Upper lobe of left lung (tissue), 6 donors: ENCODE data around the gene BCAS1. TPM values are rescaled to one million over a fixed set of nuclear protein-coding genes. Genes with fewer than 3 reads are reported as not detected.
A peak's percentile ranks its signal among the peaks of the same experiment; 100 is the strongest.

Experiments used
- ATAC-seq, 2 donors: fragments of 200-7000 bp; cut with Tn5 transposase; one replicate each; pipeline ENCODE4 v1.9.1; 2022; ENCODE audit warnings: mild to moderate bottlenecking in 2 of 2, moderate library complexity in 2 of 2; ENCODE audit not compliant: low FRiP score in 2 of 2
- DNase-seq, 2 donors: peaks; one replicate each; pipeline ENCODE4 v3.0.0-alpha.2; 2019 to 2020
- H3K27ac ChIP-seq, 4 donors: fragments of 200-600 bp; sonication (generic); one replicate each; pipeline ENCODE4 v1.5.1; 2016 to 2019
- H3K27me3 ChIP-seq, 4 donors: fragments of 200-600 bp; sonication (generic); one replicate each; pipeline ENCODE4 v1.5.1; 2017 to 2019
- H3K36me3 ChIP-seq, 4 donors: fragments of 200-600 bp; sonication (generic); one replicate each; pipeline ENCODE4 v1.5.1; 2016 to 2019
- H3K4me1 ChIP-seq, 4 donors: fragments of 200-600 bp; sonication (generic); one replicate each; pipeline ENCODE4 v1.5.1; 2018 to 2019
- H3K4me3 ChIP-seq, 4 donors: fragments of 200-600 bp; sonication (generic); one replicate each; pipeline ENCODE4 v1.5.1; 2017 to 2019; ENCODE audit warnings: mild to moderate bottlenecking in 2 of 4, moderate library complexity in 1 of 4
- H3K9me3 ChIP-seq, 4 donors: fragments of 200-600 bp; sonication (generic); one replicate each; pipeline ENCODE4 v1.5.1; 2018 to 2019
- CTCF ChIP-seq, 6 experiments: fragments of 450-650 bp in 4 of 6; fragments of 200-600 bp in 2 of 6; sonication (generic) in 2 of 6; IDR thresholded peaks; one replicate each; pipeline ENCODE4 v1.5.1; 2016 to 2019; ENCODE audit warnings: antibody characterized with exemption in 6 of 6
- EP300 ChIP-seq, 4 donors: sonication (generic); formaldehyde crosslinking; IDR thresholded peaks; one replicate each; pipeline ENCODE4 v1.5.1; 2017; ENCODE audit warnings: antibody characterized with exemption in 4 of 4, control low read depth in 2 of 4
- POLR2A ChIP-seq, 4 donors: fragments of 450-650 bp; IDR thresholded peaks; one replicate each; pipeline ENCODE4 v1.5.1; 2016 to 2017; ENCODE audit warnings: antibody characterized with exemption in 4 of 4, mild to moderate bottlenecking in 2 of 4
- POLR2AphosphoS5 ChIP-seq, 2 donors: sonication (generic); formaldehyde crosslinking; IDR thresholded peaks; one replicate each; pipeline ENCODE4 v1.5.1; 2017; ENCODE audit warnings: antibody characterized with exemption in 2 of 2
- WGBS, 2 donors: methylation state at CpG; one replicate each; pipeline ENCODE4 v1.1.5; 2017 to 2018; 5-methylcytosine and 5-hydroxymethylcytosine counted together
- total RNA-seq, 6 donors: library from RNA; depleted of rRNA in 4 of 6; stranded (reverse); fragments of >200 nt in 4 of 6; gene quantifications; one replicate each; pipeline versions ENCODE4 v1.1.0 to v1.2.1, GENCODE V29; 2016 to 2021
- donor health status: DM: no; HTN: no; CAD: no; lungs with moderate emphysema.
- donor health status: DM: no; HTN: yes; CAD: no; lungs with severe emphysema.

The BCAS1 gene
- total RNA-seq, 6 donors from 2014 or later, result 0.74 to 11.2 (median 1.3) TPM

GRCh38 chr20:53921443-53921973 lies 148.9 kb downstream of the BCAS1 start:
- no peak overlapping the region for H3K4me3 ChIP-seq
- no peak for ATAC-seq
- TF ChIP-seq POLR2AphosphoS5 (IDR thresholded peaks at IDR 0.05) (no peak), EP300 (IDR thresholded peaks at IDR 0.05) (no peak), CTCF (IDR thresholded peaks at IDR 0.05) (no peak), POLR2A (IDR thresholded peaks at IDR 0.05) (no peak)
- no peaks in the 10 kb centered on the region for H3K9me3 ChIP-seq
- H3K27ac ChIP-seq, result no peak overlapping the region
- peaks cover 22 to 31% (median 24%) of the 10 kb centered on the region in 4 donors for H3K4me1 ChIP-seq
- 60 to 70% methylated on average over 12 of the region's 12 CpGs for WGBS, 2 donors
- no peak for DNase-seq
- no peaks in the 10 kb centered on the region for H3K36me3 ChIP-seq
- H3K27me3 ChIP-seq, result no peaks in the 10 kb centered on the region

GRCh38 chr20:53920647-53921245 lies 149.6 kb downstream of the BCAS1 start:
- no peak overlapping the region for H3K27ac ChIP-seq

GRCh38 chr20:53919886-53920285 lies 150.5 kb downstream of the BCAS1 start:
- Histone ChIP-seq H3K4me3 (no peak overlapping the region), H3K9me3 (no peaks in the 10 kb centered on the region), H3K4me1 (peaks cover 23 to 34% (median 29%) of the 10 kb centered on the region in 4 donors), H3K36me3 (no peaks in the 10 kb centered on the region), H3K27ac (no peak overlapping the region), H3K27me3 (no peaks in the 10 kb centered on the region)
- ATAC-seq, result no peak
- WGBS, 2 donors, result 85 to 88% methylated on average over 10 of the region's 10 CpGs
- no peak for DNase-seq
- no peak for TF ChIP-seq EP300 (IDR thresholded peaks at IDR 0.05)
- TF ChIP-seq POLR2A (IDR thresholded peaks at IDR 0.05), result no peak
- no peak for TF ChIP-seq CTCF (IDR thresholded peaks at IDR 0.05)
- TF ChIP-seq POLR2AphosphoS5 (IDR thresholded peaks at IDR 0.05), result no peak

More at GRCh38 chr20:53920647-53921245, 149.6 kb downstream of the BCAS1 start:
- H3K4me1 ChIP-seq, result peaks cover 20 to 29% (median 23%) of the 10 kb centered on the region in 4 donors
- WGBS, 2 donors, result 86 to 88% methylated on average over 12 of the region's 12 CpGs
- TF ChIP-seq EP300 (IDR thresholded peaks at IDR 0.05) (no peak), CTCF (IDR thresholded peaks at IDR 0.05) (no peak), POLR2AphosphoS5 (IDR thresholded peaks at IDR 0.05) (no peak), POLR2A (IDR thresholded peaks at IDR 0.05) (no peak)
- no peak for ATAC-seq
- no peaks in the 10 kb centered on the region for H3K36me3 ChIP-seq
- no peaks in the 10 kb centered on the region for H3K9me3 ChIP-seq
- H3K27me3 ChIP-seq, result no peaks in the 10 kb centered on the region
- no peak for DNase-seq
- no peak overlapping the region for H3K4me3 ChIP-seq

GRCh38 chr20:53918949-53919361 lies 151.4 kb downstream of the BCAS1 start:
- H3K4me3 ChIP-seq, result no peak overlapping the region
- no peak for ATAC-seq
- H3K36me3 ChIP-seq, result no peaks in the 10 kb centered on the region
- WGBS, 2 donors, result 80 to 83% methylated on average over 11 of the region's 11 CpGs
- DNase-seq, result no peak
- TF ChIP-seq CTCF (IDR thresholded peaks at IDR 0.05) (no peak), POLR2A (IDR thresholded peaks at IDR 0.05) (no peak), EP300 (IDR thresholded peaks at IDR 0.05) (no peak), POLR2AphosphoS5 (IDR thresholded peaks at IDR 0.05) (no peak)
- H3K27me3 ChIP-seq, result no peaks in the 10 kb centered on the region
- no peaks in the 10 kb centered on the region for H3K9me3 ChIP-seq
- peaks cover 27 to 38% (median 35%) of the 10 kb centered on the region in 4 donors for H3K4me1 ChIP-seq
- H3K27ac ChIP-seq, result no peak overlapping the region

GRCh38 chr20:53918020-53918311 lies 152.4 kb downstream of the BCAS1 start:
- Histone ChIP-seq H3K9me3 (no peaks in the 10 kb centered on the region), H3K27me3 (no peaks in the 10 kb centered on the region), H3K36me3 (no peaks in the 10 kb centered on the region), H3K27ac (peak overlapping the region in 3 of 4 donors; percentile 85 to 91 (median 90)), H3K4me1 (peaks cover 27 to 35% (median 33%) of the 10 kb centered on the region in 4 donors), H3K4me3 (no peak overlapping the region)
- no peak for DNase-seq
- ATAC-seq, result no peak
- TF ChIP-seq EP300 (IDR thresholded peaks at IDR 0.05), result no peak
